Measurements from ENCODE around the gene SMPD1. TPM values are rescaled to one million over a fixed set of nuclear protein-coding genes. Genes with fewer than 3 reads are reported as not detected.

Gene SMPD1
- total RNA-seq, 2 experiments from 2014 or later, result 12.9 to 16.9 TPM

DNA sequence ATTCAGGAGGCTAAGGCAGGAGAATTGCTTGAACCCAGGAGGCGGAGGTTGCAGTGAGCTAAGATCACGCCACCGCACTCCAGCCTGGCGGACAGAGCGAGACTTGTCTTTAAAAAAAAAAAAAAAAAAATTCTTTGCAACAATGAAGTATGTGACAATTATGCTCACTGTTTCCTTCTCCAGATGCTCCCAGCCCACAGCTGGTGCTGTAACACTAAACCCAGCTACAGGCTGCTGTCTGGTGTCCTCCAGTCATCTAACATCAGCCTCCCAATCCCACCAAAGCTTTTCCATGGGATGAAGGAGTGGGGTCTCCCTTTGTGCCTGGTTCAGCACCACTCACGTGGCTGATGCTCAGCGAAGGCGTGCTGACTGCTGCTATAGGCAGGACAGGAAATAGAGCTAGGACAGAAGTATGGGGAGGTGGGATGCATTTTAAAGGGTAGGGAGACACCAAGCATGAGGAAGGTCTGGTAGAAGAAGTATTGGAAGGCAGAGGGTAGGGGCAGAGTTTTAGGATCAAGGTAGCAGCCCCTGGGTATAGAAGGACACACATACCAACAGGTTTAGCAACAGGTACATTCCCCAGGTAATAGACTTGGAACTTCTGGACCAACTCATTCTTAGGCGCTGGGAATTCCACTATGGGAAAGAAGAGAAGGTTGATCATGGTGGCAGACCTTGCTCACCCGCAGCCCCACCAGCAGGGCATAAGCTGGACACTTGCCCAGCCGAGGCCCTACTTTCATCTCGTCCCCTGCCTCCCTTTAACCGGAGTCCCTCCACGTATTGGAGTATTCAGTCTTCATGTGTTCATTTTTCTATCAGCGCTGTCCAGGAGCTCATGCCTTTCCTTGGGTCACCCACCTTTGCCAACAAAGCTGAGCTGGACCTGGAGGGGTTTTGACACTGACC lies 10.4 kb downstream of the SMPD1 start:
- Mint-ChIP-seq H3K27me3 (peaks cover 4% of the 10 kb centered on the region), H3K4me3 (no peak overlapping the region), H3K4me1 (peaks cover 64% of the 10 kb centered on the region), H3K27ac (no peak overlapping the region), H3K36me3 (peaks cover 15% of the 10 kb centered on the region), H3K9me3 (no peaks in the 10 kb centered on the region)
- no peak for DNase-seq

DNA sequence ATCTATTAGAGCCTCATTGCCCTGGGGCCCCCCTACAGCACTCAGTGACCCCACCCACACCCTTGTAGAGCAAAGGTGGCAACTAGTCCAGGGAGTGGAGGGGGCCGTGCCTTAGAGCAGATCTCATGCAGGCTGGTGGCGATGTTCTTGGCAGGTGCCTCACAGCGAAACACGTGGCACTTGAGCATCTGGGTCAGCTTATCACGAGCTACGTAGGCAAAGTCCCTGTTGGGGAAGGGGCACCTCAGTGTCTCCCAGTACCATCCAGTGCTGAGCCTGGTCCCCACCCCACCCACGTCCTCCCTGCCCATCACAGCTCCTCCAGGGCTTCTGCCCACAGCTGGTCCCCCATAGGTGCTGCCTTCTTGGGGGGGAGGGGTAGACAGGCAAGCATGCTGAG lies 11.2 kb downstream of the SMPD1 start:
- Mint-ChIP-seq H3K27me3 (peaks cover 4% of the 10 kb centered on the region), H3K4me1 (peaks cover 68% of the 10 kb centered on the region), H3K9me3 (no peaks in the 10 kb centered on the region), H3K4me3 (no peak overlapping the region), H3K36me3 (peaks cover 15% of the 10 kb centered on the region), H3K27ac (no peak overlapping the region)
- DNase-seq, result no peak

DNA sequence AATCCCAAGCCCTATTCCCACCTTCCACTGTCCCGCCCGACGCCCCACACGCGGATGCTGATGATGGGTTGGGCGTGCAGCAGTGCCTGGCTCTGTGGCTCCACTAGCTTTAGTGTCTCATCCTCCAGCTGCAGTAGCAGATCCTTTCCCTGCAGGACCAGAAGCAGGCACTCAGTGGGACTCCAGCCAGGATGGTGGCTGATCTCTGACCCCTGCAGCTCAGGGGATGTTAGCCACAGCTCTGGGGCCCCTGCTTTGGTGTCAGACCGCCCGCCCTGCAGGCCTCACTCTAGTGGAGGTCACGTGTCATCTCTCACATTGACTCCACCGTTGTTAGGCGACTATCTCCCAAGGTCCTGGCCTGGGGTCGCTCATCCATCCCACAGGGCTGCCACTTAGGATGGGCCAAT lies 11.8 kb downstream of the SMPD1 start:
- DNase-seq, result peak; percentile 37
- H3K9me3 Mint-ChIP-seq, result no peaks in the 10 kb centered on the region
- H3K4me1 Mint-ChIP-seq, result peaks cover 72% of the 10 kb centered on the region
- H3K27ac Mint-ChIP-seq, result peak overlapping the region; percentile 94
- H3K4me3 Mint-ChIP-seq, result peak overlapping the region; percentile 76
- H3K36me3 Mint-ChIP-seq, result peaks cover 15% of the 10 kb centered on the region
- H3K27me3 Mint-ChIP-seq, result peaks cover 4% of the 10 kb centered on the region

DNA sequence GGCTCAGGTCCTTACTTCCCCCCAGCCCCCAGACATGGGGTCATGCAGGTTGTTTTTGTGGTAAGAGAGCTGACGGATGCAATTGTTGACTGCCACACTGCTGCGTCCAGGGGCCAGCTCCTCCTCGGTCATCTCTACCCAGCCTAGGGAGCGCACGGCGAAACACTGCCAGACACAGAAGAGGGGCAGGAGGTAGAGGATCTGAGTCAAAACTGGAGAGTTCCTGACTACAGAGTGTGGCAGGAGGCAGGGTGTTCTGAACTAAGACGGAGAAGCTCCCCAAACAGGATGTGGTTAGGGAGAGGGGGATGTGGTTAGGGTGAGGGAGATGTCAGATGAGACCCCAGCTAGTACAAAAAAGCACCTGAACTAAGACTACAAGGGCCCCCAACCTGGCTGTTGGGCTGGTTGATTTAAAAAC lies 12.3 kb downstream of the SMPD1 start:
- no peaks in the 10 kb centered on the region for H3K9me3 Mint-ChIP-seq
- peaks cover 76% of the 10 kb centered on the region for H3K4me1 Mint-ChIP-seq
- peak overlapping the region; percentile 76 for H3K4me3 Mint-ChIP-seq
- H3K27me3 Mint-ChIP-seq, result peaks cover 4% of the 10 kb centered on the region
- peak overlapping the region; percentile 94 for H3K27ac Mint-ChIP-seq
- peaks cover 15% of the 10 kb centered on the region for H3K36me3 Mint-ChIP-seq
- peak; percentile 81 for DNase-seq

DNA sequence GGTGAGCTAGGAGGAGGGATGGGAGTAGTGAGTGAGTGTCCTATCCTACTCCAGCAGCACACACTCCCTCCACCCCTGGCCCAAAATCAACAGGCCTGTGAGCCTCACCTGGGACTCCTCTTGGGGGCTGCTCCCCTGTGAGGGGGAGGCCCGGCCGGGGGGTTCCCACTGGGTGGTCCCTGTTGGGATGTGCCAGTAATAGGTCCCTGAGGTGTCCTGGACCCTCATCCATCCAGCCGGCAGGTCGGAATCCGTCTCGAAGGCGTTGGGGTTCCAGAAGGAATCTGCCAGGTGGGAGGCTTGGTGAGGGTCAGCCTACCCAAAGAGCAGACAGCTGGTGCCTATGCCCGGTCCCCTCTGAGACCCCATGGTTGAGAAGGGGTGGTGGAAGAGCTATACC lies 13.3 kb downstream of the SMPD1 start:
- DNase-seq, result no peak
- Mint-ChIP-seq H3K9me3 (no peaks in the 10 kb centered on the region), H3K4me1 (peaks cover 80% of the 10 kb centered on the region), H3K27ac (peak overlapping the region; percentile 94), H3K4me3 (peak overlapping the region; percentile 76), H3K36me3 (peaks cover 13% of the 10 kb centered on the region), H3K27me3 (peaks cover 4% of the 10 kb centered on the region)

GRCh38 chr11:6404342-6405051 lies 14.2 kb downstream of the SMPD1 start:
- Mint-ChIP-seq H3K9me3 (no peaks in the 10 kb centered on the region), H3K27me3 (peaks cover 4% of the 10 kb centered on the region), H3K27ac (peak overlapping the region; percentile 34), H3K4me3 (peak overlapping the region; percentile 27), H3K36me3 (peaks cover 7% of the 10 kb centered on the region), H3K4me1 (peaks cover 73% of the 10 kb centered on the region)
- DNase-seq, result no peak

- H3K4me1 Mint-ChIP-seq, result peaks cover 70% of the 10 kb centered on the region
- no peak overlapping the region for H3K4me3 Mint-ChIP-seq
- H3K9me3 Mint-ChIP-seq, result no peaks in the 10 kb centered on the region
- H3K27me3 Mint-ChIP-seq, result peaks cover 4% of the 10 kb centered on the region
- no peak overlapping the region for H3K27ac Mint-ChIP-seq
- H3K36me3 Mint-ChIP-seq, result peaks cover 7% of the 10 kb centered on the region
- no peak for DNase-seq
Observed at GRCh38 chr11:6405052-6405667, 14.9 kb downstream of the SMPD1 start.

DNA sequence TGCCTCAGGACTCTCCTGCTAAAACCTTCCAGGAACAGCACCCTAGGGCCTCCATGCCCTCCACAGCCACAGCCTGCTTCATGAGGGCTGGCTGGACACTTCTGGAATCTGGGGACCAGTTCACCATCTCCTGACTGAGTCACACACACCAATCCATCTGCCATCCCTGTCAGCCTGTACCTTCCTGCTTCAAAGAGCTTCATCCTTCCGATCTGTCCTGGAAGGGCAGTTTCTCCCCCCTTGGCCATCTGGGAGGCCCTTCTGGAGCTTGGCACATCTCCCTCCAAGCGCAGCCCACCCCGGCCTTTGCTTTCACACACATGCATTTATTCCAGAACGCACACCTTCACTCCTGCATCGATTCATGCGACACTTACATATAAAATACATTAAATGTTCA lies 15.6 kb downstream of the SMPD1 start:
- peaks cover 66% of the 10 kb centered on the region for H3K4me1 Mint-ChIP-seq
- no peak overlapping the region for H3K27ac Mint-ChIP-seq

DNA sequence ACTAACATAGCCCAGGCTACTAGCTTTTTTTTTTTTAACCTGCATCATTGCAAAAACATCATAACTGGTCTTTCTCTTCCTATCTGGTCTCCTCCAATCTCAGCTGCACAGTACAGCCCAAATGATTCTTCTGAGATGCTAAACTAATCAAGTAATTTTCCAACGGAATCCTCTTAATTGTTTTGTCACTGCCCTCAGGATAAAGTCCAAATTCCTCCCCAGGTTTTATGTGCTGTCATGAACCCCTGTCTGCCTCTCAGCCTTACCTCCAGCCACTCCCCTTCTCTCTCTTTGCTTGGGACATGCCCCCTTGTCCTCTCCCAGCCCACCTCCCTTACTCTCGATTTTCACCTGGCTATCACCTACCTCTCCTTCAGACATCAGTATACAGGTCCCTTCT lies 16.1 kb downstream of the SMPD1 start:
- Mint-ChIP-seq H3K4me3 (no peak overlapping the region), H3K27me3 (peaks cover 4% of the 10 kb centered on the region), H3K36me3 (peaks cover 3% of the 10 kb centered on the region), H3K27ac (peak overlapping the region; percentile 65), H3K9me3 (no peaks in the 10 kb centered on the region), H3K4me1 (peaks cover 62% of the 10 kb centered on the region)
- no peak for DNase-seq

More for the DNA sequence above, 15.6 kb downstream of the SMPD1 start:
- H3K9me3 Mint-ChIP-seq, result no peaks in the 10 kb centered on the region
- peaks cover 4% of the 10 kb centered on the region for H3K27me3 Mint-ChIP-seq
- H3K36me3 Mint-ChIP-seq, result peaks cover 5% of the 10 kb centered on the region
- no peak for DNase-seq
- H3K4me3 Mint-ChIP-seq, result no peak overlapping the region

DNA sequence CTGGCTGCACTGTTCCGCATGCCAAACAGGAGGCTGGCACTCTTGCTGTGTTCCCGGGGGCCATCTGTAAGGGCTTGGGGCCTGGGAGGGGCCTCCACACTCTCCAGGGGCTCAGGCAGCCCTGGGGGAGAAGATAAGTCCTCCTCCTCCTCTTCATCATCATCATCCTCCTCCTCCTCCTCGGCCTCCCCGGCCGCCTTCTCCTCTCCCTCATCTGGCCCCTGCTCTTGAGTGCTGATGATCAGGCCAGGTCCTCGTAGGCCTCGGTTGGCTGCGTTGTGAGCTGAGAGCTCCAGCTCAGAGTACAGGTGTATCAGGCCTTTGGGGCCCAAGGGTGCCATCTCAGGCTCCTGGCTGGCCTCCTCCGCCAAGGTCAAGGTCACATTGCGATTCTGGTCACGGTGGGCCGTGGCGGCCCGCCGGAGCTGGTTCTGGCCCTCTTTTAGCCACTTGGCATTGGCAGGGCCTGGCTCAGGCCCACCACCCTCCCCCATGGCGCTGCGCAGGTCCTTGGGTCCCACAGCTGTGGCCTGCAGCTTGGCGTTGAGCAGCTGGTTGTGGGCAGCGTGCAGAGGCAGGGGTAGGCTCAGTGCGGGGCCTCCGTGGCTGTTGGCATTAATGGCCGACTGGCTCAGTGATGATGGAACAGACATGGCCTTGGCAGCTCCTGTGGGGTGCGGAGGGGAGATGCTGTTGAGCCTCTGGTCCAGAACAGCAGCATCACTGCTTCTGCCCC lies 20.6 kb downstream of the SMPD1 start:
- DNase-seq, result no peak
- H3K4me3 Mint-ChIP-seq, result no peak overlapping the region
- no peak overlapping the region for H3K27ac Mint-ChIP-seq
- H3K27me3 Mint-ChIP-seq, result no peaks in the 10 kb centered on the region
- no peaks in the 10 kb centered on the region for H3K36me3 Mint-ChIP-seq
- H3K9me3 Mint-ChIP-seq, result no peaks in the 10 kb centered on the region
- peaks cover 44% of the 10 kb centered on the region for H3K4me1 Mint-ChIP-seq

- DNase-seq, result no peak
- Mint-ChIP-seq H3K27ac (no peak overlapping the region), H3K27me3 (no peaks in the 10 kb centered on the region), H3K36me3 (no peaks in the 10 kb centered on the region), H3K9me3 (no peaks in the 10 kb centered on the region), H3K4me1 (peaks cover 37% of the 10 kb centered on the region), H3K4me3 (no peak overlapping the region)
Observed at GRCh38 chr11:6411594-6412031, 21.3 kb downstream of the SMPD1 start.

DNA sequence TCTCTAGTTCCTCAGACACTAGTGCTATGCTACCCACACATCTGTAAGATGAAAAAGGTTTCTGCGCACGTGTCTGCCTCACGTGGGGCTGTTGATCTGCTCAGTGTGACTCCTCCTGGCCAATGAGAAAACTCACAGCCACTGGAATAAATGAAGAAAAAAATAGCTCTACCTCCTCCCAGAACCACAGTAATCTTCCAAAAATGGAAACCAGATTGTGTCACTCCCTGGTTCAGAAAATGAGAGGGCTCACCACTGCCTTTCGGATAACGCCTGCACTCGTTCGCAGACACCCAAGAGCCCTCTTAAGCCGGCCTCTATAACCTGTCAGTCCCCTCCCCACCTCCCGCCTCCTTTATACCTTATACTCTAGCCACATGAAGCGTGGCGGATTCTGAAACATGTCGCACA lies 23.5 kb downstream of the SMPD1 start:
- Mint-ChIP-seq H3K4me1 (peaks cover 23% of the 10 kb centered on the region), H3K4me3 (no peak overlapping the region), H3K27me3 (no peaks in the 10 kb centered on the region), H3K9me3 (no peaks in the 10 kb centered on the region), H3K27ac (no peak overlapping the region), H3K36me3 (no peaks in the 10 kb centered on the region)
- DNase-seq, result peak; percentile 72

DNA sequence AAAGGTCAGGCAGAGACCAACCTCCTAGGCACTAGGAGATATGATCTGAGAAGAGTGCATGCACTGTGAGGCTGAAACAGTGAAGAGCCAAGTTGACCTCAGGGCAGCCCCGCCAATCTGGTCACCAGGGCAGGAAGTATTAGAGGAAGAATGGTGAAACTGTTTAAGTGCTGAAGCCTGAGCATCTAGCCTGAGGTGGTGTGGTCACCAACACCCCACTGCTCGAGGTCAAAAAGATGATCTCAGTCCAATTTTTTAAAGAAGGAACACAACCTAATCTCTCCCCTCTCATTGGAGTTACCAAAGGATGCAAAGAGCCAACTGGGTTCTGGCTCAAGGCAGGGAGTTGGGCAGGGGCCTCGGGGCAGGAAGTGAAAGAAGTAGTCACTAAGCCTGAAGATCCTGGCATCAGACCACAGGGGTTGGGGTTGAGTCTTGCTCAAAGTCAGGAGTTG lies 24.6 kb downstream of the SMPD1 start:
- Mint-ChIP-seq H3K9me3 (no peaks in the 10 kb centered on the region), H3K27ac (no peak overlapping the region), H3K27me3 (no peaks in the 10 kb centered on the region), H3K36me3 (no peaks in the 10 kb centered on the region), H3K4me1 (peaks cover 28% of the 10 kb centered on the region), H3K4me3 (no peak overlapping the region)
- peak; percentile 30 for DNase-seq

GRCh38 chr11:6415797-6416196 lies 25.5 kb downstream of the SMPD1 start:
- Mint-ChIP-seq H3K9me3 (no peaks in the 10 kb centered on the region), H3K4me3 (no peak overlapping the region), H3K27ac (no peak overlapping the region), H3K27me3 (peaks cover 1% of the 10 kb centered on the region), H3K4me1 (peaks cover 26% of the 10 kb centered on the region), H3K36me3 (no peaks in the 10 kb centered on the region)
- no peak for DNase-seq
